Bronchial epithelial cell (primary cell): ENCODE results near the gene MRTFA. TPM values are rescaled to one million over a fixed set of nuclear protein-coding genes. Genes with fewer than 3 reads are reported as not detected.

Experiments used
- DNase-seq: peaks from one replicate; pipeline ENCODE4 v3.0.0-alpha.2; 2010; ENCODE audit warnings: low read depth
- FAIRE-seq: peaks from 2 replicates; lab custom pipeline; 2011; peaks lifted over from hg19 to GRCh38; lab: Jason Lieb, UNC
- H3K27me3 ChIP-seq: 2 replicates; pipeline ENCODE4 v1.5.1; 2011; ENCODE audit warnings: low read length; ENCODE audit not compliant: control insufficient read depth, insufficient read depth
- H3K36me3 ChIP-seq: 2 replicates; pipeline ENCODE4 v1.5.1; 2011; ENCODE audit warnings: low read length; ENCODE audit not compliant: control insufficient read depth, insufficient read depth
- H3K4me3 ChIP-seq: 2 replicates; pipeline ENCODE4 v1.5.1; 2011; ENCODE audit warnings: mild to moderate bottlenecking, low read depth, low read length, control low read depth
- CTCF ChIP-seq: IDR thresholded peaks from 2 replicates; pipeline ENCODE4 v1.5.1; 2011; ENCODE audit warnings: mild to moderate bottlenecking, moderate library complexity, low read length, control low read depth, inconsistent platforms; ENCODE audit not compliant: insufficient read depth, severe bottlenecking
- total RNA-seq: library from RNA; depleted of rRNA; stranded (reverse); fragments of >200 nt; gene quantifications from 2 replicates; pipeline ENCODE4 v1.2.1, GENCODE V29; 2014

The MRTFA gene
- total RNA-seq, 1 donor from 2014 or later, result 25.3 TPM

- Histone ChIP-seq H3K4me3 (no peak overlapping the region), H3K36me3 (peaks cover 5% of the 10 kb centered on the region), H3K27me3 (no peaks in the 10 kb centered on the region)
- no peak for FAIRE-seq
- TF ChIP-seq CTCF, result no peak
- DNase-seq, result no peak
Measured at GRCh38 chr22:40463683-40464082, 172.8 kb downstream of the MRTFA start.

GRCh38 chr22:40463017-40463631 lies 173.4 kb downstream of the MRTFA start:
- FAIRE-seq (no peak), DNase-seq (no peak)
- Histone ChIP-seq H3K27me3 (no peaks in the 10 kb centered on the region), H3K4me3 (no peak overlapping the region), H3K36me3 (peaks cover 5% of the 10 kb centered on the region)
- TF ChIP-seq CTCF, result no peak

GRCh38 chr22:40462195-40462984 lies 174.1 kb downstream of the MRTFA start:
- FAIRE-seq (no peak), DNase-seq (no peak)
- TF ChIP-seq CTCF, result no peak
- Histone ChIP-seq H3K36me3 (peaks cover 5% of the 10 kb centered on the region), H3K4me3 (no peak overlapping the region), H3K27me3 (no peaks in the 10 kb centered on the region)

GRCh38 chr22:40453671-40454070 lies 182.8 kb downstream of the MRTFA start:
- DNase-seq, result no peak
- FAIRE-seq, result no peak
- H3K4me3 ChIP-seq, result no peak overlapping the region
- no peaks in the 10 kb centered on the region for H3K36me3 ChIP-seq
- TF ChIP-seq CTCF, result no peak
- H3K27me3 ChIP-seq, result no peaks in the 10 kb centered on the region

GRCh38 chr22:40452730-40453487 lies 183.6 kb downstream of the MRTFA start:
- FAIRE-seq, result no peak
- Histone ChIP-seq H3K36me3 (no peaks in the 10 kb centered on the region), H3K27me3 (no peaks in the 10 kb centered on the region), H3K4me3 (no peak overlapping the region)
- no peak for DNase-seq
- no peak for TF ChIP-seq CTCF
